HG03469 (cell line): ENCODE data around the gene PLPP7.
"Not testable (repeated sequence)": the region's sequence is repeated elsewhere in the genome, so short reads cannot be mapped to it uniquely, and the experiment has no call there.

Experiments
- ATAC-seq: cut with Tn5 transposase; IDR thresholded peaks from one replicate; pipeline ENCODE4 v1.9.1; 2021; ENCODE audit warnings: mild to moderate bottlenecking, moderate library complexity, moderate number of reproducible peaks; ENCODE audit not compliant: unreplicated experiment

The PLPP7 gene

GRCh38 chr9:131266266-131267229, 23.0 kb upstream of the PLPP7 start:
- ATAC-seq = no peak

DNA sequence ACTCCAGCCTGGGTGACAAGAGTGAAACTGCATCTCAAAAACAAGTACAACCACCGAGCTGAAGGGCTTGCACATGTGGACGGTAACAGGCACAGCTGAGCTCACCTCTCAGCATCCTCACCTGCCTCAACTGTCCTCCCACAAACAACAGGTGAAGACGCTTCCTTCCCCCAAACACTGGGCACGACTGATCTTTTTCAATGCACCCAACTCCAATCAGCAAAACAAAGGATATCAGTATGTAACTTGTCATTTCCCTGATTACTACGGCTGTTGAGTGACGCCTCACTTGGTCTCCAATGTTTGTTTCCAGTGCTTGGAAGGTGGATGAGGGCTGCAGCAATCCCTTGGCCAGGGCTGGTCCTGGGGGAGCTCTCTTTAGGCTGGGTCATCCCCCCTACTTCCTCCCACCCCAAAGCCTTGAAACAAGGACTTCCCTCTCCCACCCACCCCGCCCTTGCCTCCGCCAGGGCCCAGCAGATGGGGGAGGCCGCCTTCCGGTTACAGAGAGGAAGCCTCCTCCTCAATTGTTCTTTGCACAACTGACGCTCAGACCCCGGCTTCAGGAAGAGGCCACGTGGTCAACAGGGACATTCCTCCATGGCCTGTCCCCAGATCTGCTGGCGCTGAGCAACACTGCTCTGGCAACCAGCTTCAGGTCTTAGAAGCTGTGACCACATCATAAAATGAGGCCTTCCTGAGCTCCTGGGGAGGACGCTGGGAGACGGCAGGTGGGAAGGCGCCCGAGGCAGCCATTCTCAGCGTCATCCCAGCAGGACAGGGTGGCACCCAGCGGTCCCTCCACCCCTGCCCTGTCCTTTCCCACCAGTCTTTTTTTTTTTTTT, 19.1 kb upstream of the PLPP7 start:
- no peak for ATAC-seq

DNA sequence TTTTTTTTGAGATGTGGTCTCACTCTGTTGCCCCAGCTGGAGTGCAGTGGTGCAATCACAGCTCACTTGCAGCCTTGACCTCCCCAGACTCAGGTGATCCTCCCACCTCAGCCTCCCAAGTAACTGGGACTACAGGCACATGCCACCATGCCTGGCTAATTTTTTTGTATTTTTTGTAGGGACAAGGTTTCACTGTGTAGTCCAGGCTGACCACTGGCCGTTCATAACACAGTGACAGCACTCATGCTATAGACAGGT, 18.6 kb upstream of the PLPP7 start:
- not testable (repeated sequence) for ATAC-seq

DNA sequence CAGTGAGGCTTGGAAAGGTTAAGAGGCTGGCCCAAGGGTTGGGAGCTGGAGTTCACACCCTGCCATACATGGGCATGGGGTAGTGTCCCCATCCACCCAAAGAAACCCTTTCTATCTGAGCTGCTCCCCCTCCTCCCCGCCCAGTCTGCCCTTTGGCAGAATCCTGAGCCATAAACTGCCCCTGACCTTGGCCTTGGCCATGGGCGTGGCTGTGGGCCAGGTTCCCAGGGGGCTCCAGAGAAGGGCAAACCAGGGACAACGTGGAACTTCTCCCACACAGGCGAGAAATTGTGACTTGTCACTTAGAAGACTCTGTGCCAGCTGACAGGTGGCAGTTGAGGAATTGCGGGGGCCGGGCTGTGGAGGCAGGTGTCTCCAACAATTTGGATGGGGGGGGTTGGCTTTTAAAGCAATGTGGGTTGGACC, 18.0 kb upstream of the PLPP7 start:
- no peak for ATAC-seq

DNA sequence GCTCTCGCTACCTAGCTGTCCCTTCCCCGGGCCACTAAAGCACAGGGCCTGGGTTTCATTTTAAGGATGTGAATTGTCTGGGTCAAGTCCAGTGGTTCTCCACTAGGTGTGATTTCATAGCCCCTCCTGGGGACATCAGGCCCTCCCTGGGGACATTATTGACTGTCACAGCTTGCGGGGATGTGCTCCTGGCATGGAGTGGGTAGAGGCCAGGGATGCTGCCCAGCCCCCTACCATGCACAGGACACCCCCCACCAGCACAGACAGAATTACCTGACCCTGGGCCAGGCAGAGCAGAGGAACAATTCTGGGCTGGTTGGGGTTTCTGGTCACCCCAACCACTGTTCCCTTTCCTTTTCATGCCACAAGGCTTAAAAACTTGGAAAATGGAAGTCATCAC, 17.3 kb upstream of the PLPP7 start:
- ATAC-seq = no peak

DNA sequence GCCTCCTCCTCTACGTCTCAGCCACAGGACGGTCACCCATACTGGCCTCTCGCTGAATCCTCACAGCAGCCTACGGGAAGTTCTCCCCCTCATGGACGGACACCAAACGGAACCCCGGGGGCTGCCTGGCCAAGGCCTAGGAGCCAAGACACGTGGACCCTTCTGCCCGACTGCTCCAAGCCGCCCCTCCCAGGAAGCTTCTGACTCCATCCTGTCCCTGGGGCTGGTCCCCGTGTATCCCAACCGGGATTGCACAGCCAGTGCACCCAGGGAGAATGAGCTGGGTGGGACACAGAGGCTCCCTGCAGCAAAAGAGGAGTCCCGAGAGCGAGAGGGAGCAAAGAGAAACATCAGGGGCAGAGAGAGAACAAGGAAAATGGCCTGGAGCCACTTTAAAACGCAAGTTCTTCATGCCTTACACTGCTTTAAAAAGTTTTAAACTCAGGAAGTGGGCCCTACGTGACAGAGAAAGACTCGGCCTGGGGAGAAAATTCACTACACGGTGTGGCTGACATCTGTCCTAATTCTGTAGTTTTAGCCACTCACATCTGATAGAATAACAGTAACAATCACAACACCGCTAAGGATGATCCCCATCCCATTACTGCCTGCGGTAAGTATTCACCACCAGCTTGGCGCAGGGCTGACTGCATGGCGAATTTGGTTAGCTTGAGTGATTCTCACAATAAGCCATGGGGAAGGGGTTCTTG, 16.2 kb upstream of the PLPP7 start:
- ATAC-seq = no peak

- ATAC-seq = no peak
Observed at GRCh38 chr9:131273856-131274673, 15.5 kb upstream of the PLPP7 start.

- ATAC-seq = no peak
Observed at GRCh38 chr9:131274674-131275331, 14.7 kb upstream of the PLPP7 start.

DNA sequence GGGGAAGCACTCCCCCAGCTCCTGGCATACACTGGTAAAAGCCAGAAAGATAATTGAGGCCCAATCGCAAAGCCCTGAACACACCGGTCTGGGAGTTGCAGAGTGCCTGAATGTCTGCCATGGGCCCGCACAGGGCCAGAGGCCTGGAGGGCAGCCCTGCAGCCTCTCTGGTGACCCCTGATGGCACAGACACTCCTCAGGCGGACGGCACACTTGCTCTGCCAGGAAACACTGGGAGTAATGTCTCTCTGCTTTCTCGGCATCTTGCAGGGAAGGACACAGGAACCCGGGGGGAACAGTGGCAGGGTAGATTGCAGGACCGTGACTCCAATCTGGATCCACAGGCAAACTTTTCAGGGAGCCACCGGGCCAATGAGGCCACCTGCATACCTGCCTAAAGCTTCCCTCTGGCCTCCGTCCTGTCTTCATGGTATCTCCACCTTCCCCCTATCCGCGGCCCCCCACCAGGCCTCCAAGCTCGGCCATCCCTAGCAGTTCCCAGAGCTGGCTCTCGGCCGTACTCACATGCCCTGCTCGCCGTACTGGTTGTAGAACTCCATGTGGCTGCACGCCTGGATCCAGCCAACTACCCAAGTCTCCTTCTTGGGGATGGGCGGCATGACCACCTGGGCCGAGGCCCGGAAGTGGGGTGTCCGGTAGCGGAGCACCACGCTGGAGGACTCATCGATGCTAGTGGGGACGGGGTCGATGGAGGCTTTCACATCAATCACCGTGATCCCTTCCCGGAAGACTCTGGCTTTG, 14.0 kb upstream of the PLPP7 start:
- no peak for ATAC-seq

- no peak for ATAC-seq
Observed at GRCh38 chr9:131276094-131276888, 13.2 kb upstream of the PLPP7 start, which contains the start of gene FAM78A. TSS of gene FAM78A (minus strand) at chr9:131276510. CDS start at chr9:131276179, 331 bp downstream.

DNA sequence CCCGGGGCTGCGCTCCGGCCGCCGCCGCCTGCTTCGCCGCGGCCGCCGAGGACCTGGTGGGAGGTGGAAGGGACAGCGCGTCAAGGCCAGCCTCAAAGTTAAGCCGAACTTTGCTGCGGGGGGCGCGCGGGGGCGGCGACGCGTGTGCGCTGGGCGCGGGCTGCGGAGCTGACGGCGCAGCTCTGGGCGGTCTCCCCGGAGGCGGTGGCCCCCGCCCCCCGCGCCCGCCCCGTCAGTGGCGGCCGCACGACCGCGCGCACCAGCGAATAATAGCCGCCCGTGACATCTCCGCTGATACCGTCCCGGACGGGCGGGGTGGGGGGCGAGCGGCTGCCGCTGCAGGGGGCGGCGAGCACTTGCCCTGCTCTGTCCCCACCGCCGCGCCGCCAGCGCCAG, 12.6 kb upstream of the PLPP7 start:
- ATAC-seq = no peak

- ATAC-seq = no peak
Observed at GRCh38 chr9:131277287-131277909, 12.1 kb upstream of the PLPP7 start.

DNA sequence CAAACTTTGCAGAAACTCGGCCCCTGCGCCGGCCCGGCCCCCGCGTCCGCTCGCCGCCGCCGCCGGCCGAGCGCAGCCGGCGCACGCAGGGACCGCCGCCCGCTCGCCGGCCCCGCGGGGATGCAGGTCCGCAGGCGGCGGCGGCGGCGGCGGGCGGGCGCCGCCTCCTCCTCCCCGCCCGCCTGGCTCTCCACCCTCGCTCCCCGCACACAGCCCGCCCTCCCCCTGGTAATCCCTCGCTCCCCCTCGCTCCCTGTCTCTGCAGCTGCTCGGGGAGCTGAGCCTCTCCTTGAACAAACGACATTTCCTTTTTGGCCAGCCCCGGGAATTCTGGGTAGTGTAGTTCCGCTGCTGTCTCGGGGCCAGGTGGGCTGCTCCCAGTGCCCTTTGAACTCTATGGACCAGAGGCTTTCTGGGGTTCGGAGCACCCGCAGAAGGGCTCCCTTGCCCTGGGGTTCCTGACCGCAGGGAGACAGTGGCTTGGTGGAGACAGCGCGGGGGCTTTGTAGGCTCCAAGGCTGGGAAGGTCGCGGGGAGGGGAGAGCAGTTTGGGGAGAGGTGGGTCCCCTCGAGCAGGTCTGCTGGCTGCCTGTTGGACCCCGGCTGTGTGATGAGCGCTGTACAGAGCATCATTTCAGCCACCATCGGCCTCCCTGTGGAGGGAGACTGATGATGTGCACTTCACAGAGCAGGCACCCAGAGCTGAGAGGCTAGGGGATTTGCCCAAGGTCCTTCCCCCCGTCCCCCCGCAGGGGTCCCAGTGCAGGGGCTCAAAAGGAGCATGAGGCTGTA, 11.4 kb upstream of the PLPP7 start:
- ATAC-seq = no peak

- no peak for ATAC-seq
Observed at GRCh38 chr9:131278702-131279111, 10.8 kb upstream of the PLPP7 start.

- ATAC-seq = no peak
Observed at GRCh38 chr9:131279196-131279862, 10.2 kb upstream of the PLPP7 start.

GRCh38 chr9:131279863-131280570, 9.5 kb upstream of the PLPP7 start:
- ATAC-seq = no peak
